NCI-H1417 (cell line): ENCODE results near the gene MBD3L4.
A peak's percentile ranks its signal among the peaks of the same experiment; 100 is the strongest.
"Not testable (repeated sequence)": the region's sequence is repeated elsewhere in the genome, so short reads cannot be mapped to it uniquely, and the experiment has no call there.

Experiments
- DNase-seq, 3 experiments: peaks; one replicate each; lab custom pipeline; 2025; lab: John Stamatoyannopoulos, UW

Gene MBD3L4

GRCh38 chr19:7049021-7049420, 9.0 kb upstream of the MBD3L4 start, which contains the start of gene MBD3L2:
Gene MBD3L2 (plus strand): TSS chr19:7049321. CDS start chr19:7049374, 53 bp downstream.
- DNase-seq: not testable (repeated sequence)

GRCh38 chr19:7041563-7041962, 1.6 kb upstream of the MBD3L4 start:
- DNase-seq: not testable (repeated sequence)

- not testable (repeated sequence) for DNase-seq
These were observed 9.7 kb downstream of the MBD3L4 start, which contains the start of gene MBD3L5 for GRCh38 chr19:7030278-7030677. Gene MBD3L5 (plus strand): TSS chr19:7030578. CDS start chr19:7030612, 34 bp downstream.

GRCh38 chr19:7028790-7029189, 11.2 kb downstream of the MBD3L4 start:
- DNase-seq: not testable (repeated sequence)

GRCh38 chr19:7021331-7021730, 18.6 kb downstream of the MBD3L4 start, which contains the start of gene MBD3L2B:
Gene MBD3L2B (minus strand): TSS chr19:7021431. CDS start chr19:7021397, 34 bp downstream.
- DNase-seq: not testable (repeated sequence)

- no peak for DNase-seq
These were observed 21.2 kb downstream of the MBD3L4 start for GRCh38 chr19:7018828-7019227.

GRCh38 chr19:7013678-7014077, 26.3 kb downstream of the MBD3L4 start:
- DNase-seq: no peak

GRCh38 chr19:7010722-7011593, 29.0 kb downstream of the MBD3L4 start:
- no peak for DNase-seq

- DNase-seq: no peak
These were observed 32.1 kb downstream of the MBD3L4 start for GRCh38 chr19:7007859-7008258.

GRCh38 chr19:7006135-7006704, 33.8 kb downstream of the MBD3L4 start:
- peak in 1 of 3 experiments; percentile 5 for DNase-seq

GRCh38 chr19:7004313-7004931, 35.6 kb downstream of the MBD3L4 start:
- DNase-seq: peak in 1 of 3 experiments; percentile 59

- no peak for DNase-seq
These were observed 39.2 kb downstream of the MBD3L4 start for GRCh38 chr19:7000816-7001215.

- no peak for DNase-seq
These were observed 39.6 kb downstream of the MBD3L4 start for GRCh38 chr19:7000333-7000732.

GRCh38 chr19:6999933-7000332, 40.0 kb downstream of the MBD3L4 start:
- DNase-seq: no peak

GRCh38 chr19:6997679-6998445, 42.1 kb downstream of the MBD3L4 start:
- no peak for DNase-seq

GRCh38 chr19:6996810-6997209, 43.2 kb downstream of the MBD3L4 start:
- no peak for DNase-seq

- DNase-seq: no peak
These were observed 44.9 kb downstream of the MBD3L4 start for GRCh38 chr19:6995054-6995453.

- DNase-seq: no peak
These were observed 51.7 kb downstream of the MBD3L4 start for GRCh38 chr19:6988257-6988656.

- no peak for DNase-seq
These were observed 52.1 kb downstream of the MBD3L4 start for GRCh38 chr19:6987850-6988249.
